ENCODE results near the gene LY86. TPM values are rescaled to one million over a fixed set of nuclear protein-coding genes. Genes with fewer than 3 reads are reported as not detected.

LY86 gene
- total and polyA plus RNA-seq, 4 experiments from 2014 or later: 1.0 to 4.6 (median 1.5) TPM

- no peak overlapping the region for H3K27ac ChIP-seq (ENCODE audit: low read depth, low read length)
- DNase-seq: no peak
- H3K27me3 ChIP-seq (ENCODE audit: insufficient read depth, low read length): no peaks in the 10 kb centered on the region
- ChIA-PET CTCF (ENCODE audit: partially characterized antibody) (interaction anchor here (1.2 kb wide), 1 partner anchor 11 kb away, joined by 3 read pairs; no protein-coding TSS in a partner anchor), POLR2A (ENCODE audit: partially characterized antibody) (no interaction called here)
- intact Hi-C loops (cut with micrococcal nuclease): no loop called here
- no peaks in the 10 kb centered on the region for H3K27me3 Mint-ChIP-seq
- peaks cover 3 to 9% (median 6%) of the 10 kb centered on the region in 4 donors for H3K4me1 Mint-ChIP-seq
- no peak overlapping the region for H3K27ac Mint-ChIP-seq
- peaks cover 0 to 4% (median 0%) of the 10 kb centered on the region in 8 donors for H3K9me3 Mint-ChIP-seq
- H3K36me3 ChIP-seq (ENCODE audit: insufficient read depth, low read length): no peaks in the 10 kb centered on the region
- H3K4me1 ChIP-seq (ENCODE audit: insufficient read depth, low read length): no peaks in the 10 kb centered on the region
- H3K36me3 Mint-ChIP-seq: no peaks in the 10 kb centered on the region
- H3K4me3 Mint-ChIP-seq: no peak overlapping the region
- no peak overlapping the region for H3K4me3 ChIP-seq (ENCODE audit: low read length in 2 of 2)
- H3K9me3 ChIP-seq (ENCODE audit: control insufficient read depth in 1 of 2, low read length in 2 of 2): no peaks in the 10 kb centered on the region
These were observed 51.1 kb downstream of the LY86 start for GRCh38 chr6:6639572-6639971.

DNA sequence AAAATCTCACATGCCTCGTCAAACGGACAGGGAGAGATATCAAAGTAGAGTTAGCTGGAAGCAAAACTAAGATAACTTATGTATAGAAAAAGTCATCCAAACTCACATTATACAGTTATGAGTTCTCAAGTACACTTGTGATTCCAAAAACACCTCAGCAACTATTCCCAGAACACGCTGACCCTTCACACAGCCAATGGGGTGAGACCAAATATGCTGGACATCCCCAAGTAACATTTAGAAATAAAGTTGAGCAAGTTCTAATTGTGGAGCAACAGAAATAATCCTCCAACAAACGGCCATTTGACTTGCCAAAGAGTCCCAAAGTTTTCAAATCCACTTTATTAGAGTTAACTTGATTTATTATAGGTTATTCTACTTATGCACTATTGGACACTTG lies 52.4 kb downstream of the LY86 start:
- Mint-ChIP-seq H3K4me1 (no peaks in the 10 kb centered on the region), H3K9me3 (peaks cover 0 to 3% (median 0%) of the 10 kb centered on the region in 8 donors), H3K4me3 (no peak overlapping the region), H3K36me3 (no peaks in the 10 kb centered on the region), H3K27me3 (no peaks in the 10 kb centered on the region), H3K27ac (peak overlapping the region in 1 of 7 donors; percentile 3)
- H3K4me1 ChIP-seq (ENCODE audit: insufficient read depth, low read length): no peaks in the 10 kb centered on the region
- no peaks in the 10 kb centered on the region for H3K9me3 ChIP-seq (ENCODE audit: control insufficient read depth in 1 of 2, low read length in 2 of 2)
- intact Hi-C loops (cut with micrococcal nuclease): no loop called here
- H3K27me3 ChIP-seq (ENCODE audit: insufficient read depth, low read length): no peaks in the 10 kb centered on the region
- CTCF ChIA-PET (ENCODE audit: partially characterized antibody): interaction anchor here (1.2 kb wide), 1 partner anchor 12 kb away, joined by 3 read pairs; no protein-coding TSS in a partner anchor
- no peak overlapping the region for H3K27ac ChIP-seq (ENCODE audit: low read depth, low read length)
- DNase-seq: no peak
- H3K4me3 ChIP-seq (ENCODE audit: low read length in 2 of 2): no peak overlapping the region
- no peaks in the 10 kb centered on the region for H3K36me3 ChIP-seq (ENCODE audit: insufficient read depth, low read length)
- POLR2A ChIA-PET (ENCODE audit: partially characterized antibody): no interaction called here

DNA sequence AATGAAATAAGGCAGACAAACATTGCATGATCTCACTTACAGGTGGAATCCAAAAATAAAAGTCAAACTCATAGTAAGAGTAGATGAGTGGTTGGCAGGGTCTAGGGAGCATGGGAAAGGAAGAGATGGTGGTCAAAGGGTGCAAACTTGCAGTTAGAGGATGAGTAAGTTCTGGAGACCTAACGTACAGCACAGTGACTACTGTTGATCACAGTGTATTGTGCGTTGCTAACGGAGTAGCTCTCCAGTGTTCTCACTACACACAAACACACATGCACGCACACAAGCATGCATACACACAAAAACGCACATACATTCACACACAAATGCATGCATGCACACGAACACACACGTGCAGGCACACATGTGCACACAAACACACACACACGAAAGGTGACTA lies 54.9 kb downstream of the LY86 start:
- no peaks in the 10 kb centered on the region for H3K4me1 ChIP-seq (ENCODE audit: insufficient read depth, low read length)
- H3K9me3 ChIP-seq (ENCODE audit: control insufficient read depth in 1 of 2, low read length in 2 of 2): no peaks in the 10 kb centered on the region
- intact Hi-C loops (cut with micrococcal nuclease): no loop called here
- no peak overlapping the region for H3K27ac Mint-ChIP-seq
- ChIA-PET POLR2A (ENCODE audit: partially characterized antibody) (no interaction called here), CTCF (ENCODE audit: partially characterized antibody) (interaction anchor here (0.6 kb wide), 1 partner anchor 94 kb away, joined by 4 read pairs; no protein-coding TSS in a partner anchor)
- no peaks in the 10 kb centered on the region for H3K27me3 Mint-ChIP-seq
- no peak overlapping the region for H3K27ac ChIP-seq (ENCODE audit: low read depth, low read length)
- H3K36me3 ChIP-seq (ENCODE audit: insufficient read depth, low read length): no peaks in the 10 kb centered on the region
- no peaks in the 10 kb centered on the region for H3K36me3 Mint-ChIP-seq
- H3K4me1 Mint-ChIP-seq: no peaks in the 10 kb centered on the region
- DNase-seq: no peak
- H3K4me3 ChIP-seq (ENCODE audit: low read length in 2 of 2): no peak overlapping the region
- no peak overlapping the region for H3K4me3 Mint-ChIP-seq
- H3K9me3 Mint-ChIP-seq: peaks cover 0 to 3% (median 0%) of the 10 kb centered on the region in 8 donors
- H3K27me3 ChIP-seq (ENCODE audit: insufficient read depth, low read length): no peaks in the 10 kb centered on the region

GRCh38 chr6:6645261-6645917 lies 56.9 kb downstream of the LY86 start:
- H3K9me3 Mint-ChIP-seq: no peaks in the 10 kb centered on the region
- H3K4me3 Mint-ChIP-seq: no peak overlapping the region
- no peak for DNase-seq
- H3K27ac ChIP-seq (ENCODE audit: low read depth, low read length): no peak overlapping the region
- H3K27me3 ChIP-seq (ENCODE audit: insufficient read depth, low read length): no peaks in the 10 kb centered on the region
- POLR2A ChIA-PET (ENCODE audit: partially characterized antibody): no interaction called here
- no peaks in the 10 kb centered on the region for H3K36me3 Mint-ChIP-seq
- no peaks in the 10 kb centered on the region for H3K4me1 Mint-ChIP-seq
- H3K4me1 ChIP-seq (ENCODE audit: insufficient read depth, low read length): no peaks in the 10 kb centered on the region
- H3K27ac Mint-ChIP-seq: peak overlapping the region in 1 of 7 donors; percentile 32
- H3K9me3 ChIP-seq (ENCODE audit: control insufficient read depth in 1 of 2, low read length in 2 of 2): no peaks in the 10 kb centered on the region
- H3K36me3 ChIP-seq (ENCODE audit: insufficient read depth, low read length): no peaks in the 10 kb centered on the region
- H3K4me3 ChIP-seq (ENCODE audit: low read length in 2 of 2): no peak overlapping the region
- no peaks in the 10 kb centered on the region for H3K27me3 Mint-ChIP-seq
- CTCF ChIA-PET (ENCODE audit: partially characterized antibody): no interaction called here
- intact Hi-C loops (cut with micrococcal nuclease): no loop called here

- no peaks in the 10 kb centered on the region for H3K27me3 ChIP-seq (ENCODE audit: insufficient read depth, low read length)
- Mint-ChIP-seq H3K27ac (no peak overlapping the region), H3K27me3 (no peaks in the 10 kb centered on the region), H3K4me1 (no peaks in the 10 kb centered on the region), H3K9me3 (no peaks in the 10 kb centered on the region), H3K4me3 (no peak overlapping the region), H3K36me3 (no peaks in the 10 kb centered on the region)
- H3K36me3 ChIP-seq (ENCODE audit: insufficient read depth, low read length): no peaks in the 10 kb centered on the region
- H3K9me3 ChIP-seq (ENCODE audit: control insufficient read depth in 1 of 2, low read length in 2 of 2): no peaks in the 10 kb centered on the region
- CTCF ChIA-PET (ENCODE audit: partially characterized antibody): no interaction called here
- H3K4me3 ChIP-seq (ENCODE audit: low read length in 2 of 2): no peak overlapping the region
- POLR2A ChIA-PET (ENCODE audit: partially characterized antibody): no interaction called here
- no peak overlapping the region for H3K27ac ChIP-seq (ENCODE audit: low read depth, low read length)
- intact Hi-C loops (cut with micrococcal nuclease): no loop called here
- H3K4me1 ChIP-seq (ENCODE audit: insufficient read depth, low read length): no peaks in the 10 kb centered on the region
- DNase-seq: no peak
These were observed 57.9 kb downstream of the LY86 start for GRCh38 chr6:6646384-6646783.

DNA sequence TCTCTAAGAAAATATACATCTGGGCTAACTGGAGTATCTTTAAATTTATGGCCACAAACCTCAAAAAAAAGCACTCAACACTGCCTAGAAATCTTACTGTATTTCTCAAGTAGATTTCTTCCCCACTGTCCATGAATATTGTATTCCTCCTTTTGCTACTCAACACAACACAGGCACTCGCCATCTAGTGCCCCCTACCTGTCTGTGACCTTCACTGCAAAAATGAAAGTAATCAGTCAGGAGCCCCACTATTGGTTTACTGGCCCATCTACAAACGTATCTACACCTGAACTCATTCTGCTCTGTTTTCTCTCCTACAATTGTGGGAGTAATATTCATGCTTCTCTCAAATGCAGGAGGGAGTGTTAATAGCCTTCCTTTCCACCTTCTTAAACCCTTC lies 58.3 kb downstream of the LY86 start:
- H3K9me3 ChIP-seq (ENCODE audit: control insufficient read depth in 1 of 2, low read length in 2 of 2): no peaks in the 10 kb centered on the region
- H3K36me3 ChIP-seq (ENCODE audit: insufficient read depth, low read length): no peaks in the 10 kb centered on the region
- H3K4me3 Mint-ChIP-seq: no peak overlapping the region
- no peaks in the 10 kb centered on the region for H3K27me3 ChIP-seq (ENCODE audit: insufficient read depth, low read length)
- H3K4me1 Mint-ChIP-seq: no peaks in the 10 kb centered on the region
- no peaks in the 10 kb centered on the region for H3K36me3 Mint-ChIP-seq
- H3K4me1 ChIP-seq (ENCODE audit: insufficient read depth, low read length): no peaks in the 10 kb centered on the region
- H3K27ac ChIP-seq (ENCODE audit: low read depth, low read length): no peak overlapping the region
- no peaks in the 10 kb centered on the region for H3K27me3 Mint-ChIP-seq
- no peak overlapping the region for H3K27ac Mint-ChIP-seq
- no peak overlapping the region for H3K4me3 ChIP-seq (ENCODE audit: low read length in 2 of 2)
- no peaks in the 10 kb centered on the region for H3K9me3 Mint-ChIP-seq
- ChIA-PET POLR2A (ENCODE audit: partially characterized antibody) (no interaction called here), CTCF (ENCODE audit: partially characterized antibody) (no interaction called here)
- intact Hi-C loops (cut with micrococcal nuclease): no loop called here
- DNase-seq: no peak

DNA sequence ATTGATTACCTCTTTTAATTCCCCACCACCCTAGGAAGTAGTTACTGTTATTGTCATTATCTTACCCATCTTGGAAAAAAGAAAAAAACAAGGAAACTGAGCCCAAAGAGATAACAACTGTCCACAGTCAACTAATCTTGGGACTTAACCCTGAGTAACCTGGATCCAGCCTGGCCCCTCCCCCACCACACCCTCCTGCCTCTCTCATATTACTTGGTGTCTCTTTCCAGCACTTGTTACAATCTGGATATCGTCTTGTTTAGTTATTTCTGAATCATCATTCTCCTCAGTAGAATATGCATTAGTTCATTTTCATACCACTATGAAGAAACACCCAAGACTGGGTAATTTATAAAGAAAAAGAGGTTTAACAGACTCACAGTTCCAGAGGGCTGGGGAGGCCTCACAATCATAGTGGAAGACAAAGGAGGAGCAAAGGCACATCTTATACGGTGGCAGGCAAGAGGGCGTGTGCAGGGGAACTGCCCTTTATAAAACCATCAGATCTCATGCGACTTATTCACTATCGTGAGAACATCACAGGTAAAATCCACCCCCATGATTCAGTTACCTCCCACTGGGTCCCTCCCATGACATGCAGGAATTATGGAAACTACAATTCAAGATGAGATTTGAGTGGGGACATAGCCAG lies 60.3 kb downstream of the LY86 start:
- ChIA-PET CTCF (ENCODE audit: partially characterized antibody) (interaction anchor here (1.0 kb wide), 1 partner anchor 28 kb away, joined by 4 read pairs; no protein-coding TSS in a partner anchor), POLR2A (ENCODE audit: partially characterized antibody) (no interaction called here)
- Histone ChIP-seq H3K36me3 (ENCODE audit: insufficient read depth, low read length) (no peaks in the 10 kb centered on the region), H3K9me3 (ENCODE audit: control insufficient read depth in 1 of 2, low read length in 2 of 2) (no peaks in the 10 kb centered on the region), H3K4me1 (ENCODE audit: insufficient read depth, low read length) (no peaks in the 10 kb centered on the region), H3K27me3 (ENCODE audit: insufficient read depth, low read length) (no peaks in the 10 kb centered on the region), H3K27ac (ENCODE audit: low read depth, low read length) (no peak overlapping the region), H3K4me3 (ENCODE audit: low read length in 2 of 2) (no peak overlapping the region)
- H3K27me3 Mint-ChIP-seq: no peaks in the 10 kb centered on the region
- no peak overlapping the region for H3K4me3 Mint-ChIP-seq
- DNase-seq: no peak
- H3K36me3 Mint-ChIP-seq: no peaks in the 10 kb centered on the region
- H3K27ac Mint-ChIP-seq: peak overlapping the region in 1 of 7 donors; percentile 10
- no peaks in the 10 kb centered on the region for H3K9me3 Mint-ChIP-seq
- H3K4me1 Mint-ChIP-seq: peaks cover 2 to 15% (median 5%) of the 10 kb centered on the region in 4 donors
- intact Hi-C loops (cut with micrococcal nuclease): no loop called here

Measured in CD4-positive, alpha-beta memory T cell (primary cell).